ENCODE results near the gene HOXA7. TPM values are rescaled to one million over a fixed set of nuclear protein-coding genes. Genes with fewer than 3 reads are reported as not detected.

HOXA7 gene
- total and polyA plus RNA-seq, 2 experiments from 2014 or later = 6.6 to 15.8 TPM

DNA sequence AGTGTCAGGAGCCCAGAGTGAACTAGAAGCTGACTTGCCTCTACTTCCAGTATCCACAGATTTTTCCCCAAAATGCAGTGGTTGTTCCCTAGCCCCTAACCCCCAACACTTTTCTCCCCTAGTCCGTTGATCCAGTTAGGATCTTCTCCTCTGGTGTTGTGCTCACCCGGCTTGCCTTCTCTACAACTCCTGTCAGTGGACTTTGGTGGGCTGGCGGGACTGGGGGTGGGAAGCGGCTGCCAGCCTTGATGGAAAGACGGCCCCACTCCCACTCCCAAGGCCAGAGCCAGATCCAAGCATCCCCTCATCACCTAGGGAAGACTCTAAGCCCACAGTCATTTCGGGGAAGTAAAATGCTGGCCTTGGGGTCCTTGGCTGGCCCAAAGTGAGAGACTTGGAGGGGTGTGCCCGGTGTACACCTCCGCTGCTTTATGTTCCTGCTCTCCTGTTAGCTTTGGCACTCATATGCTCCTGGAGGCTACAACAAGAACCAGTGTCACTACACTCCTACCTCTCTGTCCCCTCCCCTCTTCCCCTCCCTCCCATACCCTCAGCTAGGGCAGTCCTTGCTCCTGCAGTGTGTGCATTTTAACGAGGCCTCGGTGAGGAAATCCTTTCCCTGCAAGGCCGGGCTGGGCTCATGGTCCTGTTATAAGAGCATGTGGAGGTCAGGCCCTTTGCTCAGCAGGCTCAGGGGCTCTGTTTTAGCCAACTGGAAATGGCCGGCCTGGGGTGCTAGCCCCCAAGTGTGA, 18.6 kb upstream of the HOXA7 start:
- peaks cover 31% of the 10 kb centered on the region for H3K4me1 ChIP-seq (ENCODE audit: insufficient read depth)
- peak overlapping the region; percentile 98 for H3K9ac ChIP-seq
- H3K4me2 ChIP-seq (ENCODE audit: unreplicated experiment) = peak overlapping the region; percentile 100
- no peaks in the 10 kb centered on the region for H3K9me2 ChIP-seq (ENCODE audit: insufficient read depth)
- peaks cover 4% of the 10 kb centered on the region; the same call in 1 of the 2 replicates for H3K36me3 ChIP-seq (ENCODE audit: low read depth)
- H3K27me3 ChIP-seq (replicated peaks; ENCODE audit: insufficient read depth) = no peaks in the 10 kb centered on the region
- H2AFZ ChIP-seq = peak overlapping the region; percentile 65
- H3F3A ChIP-seq (ENCODE audit: insufficient read depth) = no peaks in the 10 kb centered on the region
- WGBS, 2 experiments (ENCODE audit: low coverage in 1 of 2, low lambda C conversion rate in 2 of 2, missing lambda C conversion rate in 2 of 2) = 8 to 11% methylated on average over 12 of the region's 12 CpGs
- H3K4me3 ChIP-seq = peak overlapping the region; percentile 83
- in situ Hi-C loops (cut with MboI) = loop anchor here (10.0 kb wide), 1 partner anchor 1320 kb away; no protein-coding TSS in a partner anchor
- H3K79me2 ChIP-seq (ENCODE audit: insufficient read depth) = peaks cover 96% of the 10 kb centered on the region
- no peaks in the 10 kb centered on the region for H3K9me3 ChIP-seq (ENCODE audit: low read depth)
- H4K20me1 ChIP-seq (ENCODE audit: insufficient read depth) = no peaks in the 10 kb centered on the region
- H3K27ac ChIP-seq = peak overlapping the region; percentile 99
- DNase-seq = peak; percentile 74
- TF ChIP-seq EZH2phosphoT487 (IDR thresholded peaks at IDR 0.05; ENCODE audit: insufficient read depth, low read depth) (no peak), EZH2 (IDR thresholded peaks at IDR 0.05; ENCODE audit: insufficient read depth, poor library complexity, severe bottlenecking) (no peak)

DNA sequence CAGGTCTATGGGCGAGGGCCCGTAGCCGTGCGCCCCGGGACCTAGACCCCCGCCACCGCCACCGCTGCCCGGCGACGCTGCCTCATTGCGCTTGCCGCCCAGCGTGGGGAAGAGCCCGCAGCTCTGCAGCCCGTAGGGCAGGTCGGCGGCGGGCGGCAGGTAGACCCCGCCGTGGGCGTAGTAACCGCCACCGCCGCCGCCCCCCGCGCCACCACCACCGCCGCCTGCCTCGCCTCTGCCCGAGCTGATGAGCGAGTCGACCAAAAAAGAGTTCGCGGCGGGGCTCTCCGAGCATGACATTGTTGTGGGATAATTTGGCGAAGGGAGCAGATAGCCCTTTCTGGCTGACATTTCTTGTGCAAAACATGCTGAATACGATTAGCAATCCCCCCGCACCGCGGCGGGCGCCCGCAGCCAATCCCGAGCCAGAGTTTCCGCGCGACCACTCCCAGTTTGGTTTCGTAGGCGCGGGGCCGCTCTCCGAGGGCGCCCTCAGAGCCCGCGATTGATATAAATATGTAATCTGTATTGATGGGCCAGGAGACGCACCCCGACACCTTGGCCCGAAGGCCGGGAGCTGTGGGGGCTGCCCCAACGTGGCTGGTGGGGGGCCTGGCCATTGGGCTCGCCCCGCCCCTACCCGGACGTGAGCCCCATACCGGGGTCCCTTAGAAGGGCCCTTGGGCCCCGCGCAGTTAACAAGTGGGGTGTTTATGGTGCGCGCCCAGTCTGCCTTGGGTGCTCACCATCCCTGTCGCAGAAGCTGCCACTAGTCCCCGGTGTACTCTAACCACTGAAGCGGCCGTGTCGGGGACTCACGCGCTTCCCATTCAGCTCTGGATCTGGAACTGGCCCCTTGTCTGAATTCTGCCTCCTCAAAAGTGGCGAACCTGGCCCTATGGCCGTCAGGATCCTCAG, 17.7 kb upstream of the HOXA7 start, which contains the start of gene HOXA10:
TSS of gene HOXA10 (minus strand) at position 365 of the 918 bp plus-strand sequence. CDS start at position 351, 14 bp downstream.
- peak; percentile 73 for DNase-seq
- WGBS, 2 experiments (ENCODE audit: low coverage in 1 of 2, low lambda C conversion rate in 2 of 2, missing lambda C conversion rate in 2 of 2) = 1 to 2% methylated on average over 67 to 74 of the region's 82 CpGs
- peaks cover 100% of the 10 kb centered on the region for H3K79me2 ChIP-seq (ENCODE audit: insufficient read depth)
- H3K4me2 ChIP-seq (ENCODE audit: unreplicated experiment) = peak within 1 kb of the TSS; percentile 100
- TF ChIP-seq EZH2phosphoT487 (IDR thresholded peaks at IDR 0.05; ENCODE audit: insufficient read depth, low read depth) (no peak), EZH2 (IDR thresholded peaks at IDR 0.05; ENCODE audit: insufficient read depth, poor library complexity, severe bottlenecking) (no peak)
- H3K9ac ChIP-seq = peak within 1 kb of the TSS; percentile 98
- peak within 1 kb of the TSS; percentile 99 for H3K27ac ChIP-seq
- peaks cover 31% of the 10 kb centered on the region for H3K4me1 ChIP-seq (ENCODE audit: insufficient read depth)
- H3K9me2 ChIP-seq (ENCODE audit: insufficient read depth) = no peaks in the 10 kb centered on the region
- no peaks in the 10 kb centered on the region for H3K9me3 ChIP-seq (ENCODE audit: low read depth)
- no peaks in the 10 kb centered on the region for H3K27me3 ChIP-seq (replicated peaks; ENCODE audit: insufficient read depth)
- in situ Hi-C loops (cut with MboI) = loop anchor here (10.0 kb wide), 1 partner anchor 1319 kb away; no protein-coding TSS in a partner anchor
- no peaks in the 10 kb centered on the region for H4K20me1 ChIP-seq (ENCODE audit: insufficient read depth)
- H3F3A ChIP-seq (ENCODE audit: insufficient read depth) = no peaks in the 10 kb centered on the region
- peaks cover 4% of the 10 kb centered on the region; the same call in 1 of the 2 replicates for H3K36me3 ChIP-seq (ENCODE audit: low read depth)
- peak within 1 kb of the TSS; percentile 50 for H2AFZ ChIP-seq
- H3K4me3 ChIP-seq = peak within 1 kb of the TSS; percentile 83

DNA sequence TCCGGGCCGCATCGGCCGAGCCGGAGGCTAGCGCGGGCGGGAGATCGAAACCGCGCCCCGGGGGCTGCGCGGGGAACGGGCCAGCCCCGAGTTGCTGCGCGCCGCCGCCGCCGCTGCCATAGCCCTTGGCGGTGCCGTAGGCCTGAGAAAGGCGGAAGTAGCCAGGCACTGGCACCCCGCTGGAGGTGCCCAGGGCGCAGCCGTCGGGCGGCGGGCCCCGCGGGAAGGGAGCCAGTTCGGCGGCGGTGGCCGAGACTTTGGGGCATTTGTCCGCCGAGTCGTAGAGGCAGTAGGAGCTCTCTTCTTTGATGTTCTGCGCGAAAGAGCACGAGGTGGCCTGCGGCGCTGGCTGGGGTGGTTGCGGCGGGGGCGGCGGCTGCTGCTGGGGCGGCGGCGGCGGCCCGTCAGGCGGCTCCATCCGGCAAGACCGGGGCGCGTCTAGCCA, 17.1 kb upstream of the HOXA7 start:
- in situ Hi-C loops (cut with MboI) = loop anchor here (10.0 kb wide), 1 partner anchor 1319 kb away; no protein-coding TSS in a partner anchor
- Histone ChIP-seq H3K9ac (peak overlapping the region; percentile 98), H3K4me2 (ENCODE audit: unreplicated experiment) (peak overlapping the region; percentile 100), H2AFZ (0 out of 2 replicates have a peak overlapping the region, but pooled peaks have one; percentile 1), H3K27ac (peak overlapping the region; percentile 99), H3K36me3 (ENCODE audit: low read depth) (peaks cover 4% of the 10 kb centered on the region; the same call in 1 of the 2 replicates), H3K4me3 (peak overlapping the region; percentile 83), H3F3A (ENCODE audit: insufficient read depth) (no peaks in the 10 kb centered on the region), H3K79me2 (ENCODE audit: insufficient read depth) (peaks cover 100% of the 10 kb centered on the region), H3K27me3 (replicated peaks; ENCODE audit: insufficient read depth) (no peaks in the 10 kb centered on the region), H4K20me1 (ENCODE audit: insufficient read depth) (no peaks in the 10 kb centered on the region), H3K9me2 (ENCODE audit: insufficient read depth) (no peaks in the 10 kb centered on the region), H3K4me1 (ENCODE audit: insufficient read depth) (peaks cover 31% of the 10 kb centered on the region), H3K9me3 (ENCODE audit: low read depth) (no peaks in the 10 kb centered on the region)
- peak; percentile 74 for DNase-seq
- WGBS, 2 experiments (ENCODE audit: low coverage in 1 of 2, low lambda C conversion rate in 2 of 2, missing lambda C conversion rate in 2 of 2) = 1% methylated on average over 30 to 37 of the region's 59 CpGs
- no peak for TF ChIP-seq EZH2phosphoT487 (IDR thresholded peaks at IDR 0.05; ENCODE audit: insufficient read depth, low read depth)
- no peak for TF ChIP-seq EZH2 (IDR thresholded peaks at IDR 0.05; ENCODE audit: insufficient read depth, poor library complexity, severe bottlenecking)
